GOT3 (cell line): Measurements from ENCODE around the gene SKP2.
"Not testable (repeated sequence)": the region's sequence is repeated elsewhere in the genome, so short reads cannot be mapped to it uniquely, and the experiment has no call there.

Source experiments
- DNase-seq: peaks from one replicate; lab custom pipeline; 2025; ENCODE audit warnings: mixed read lengths; lab: John Stamatoyannopoulos, UW

Gene SKP2

GRCh38 chr5:36156619-36157018 is 4.7 kb downstream of the SKP2 start:
- no peak for DNase-seq

GRCh38 chr5:36158144-36158543 is 6.2 kb downstream of the SKP2 start:
- DNase-seq: no peak

- no peak for DNase-seq
These were observed 8.7 kb downstream of the SKP2 start for GRCh38 chr5:36160617-36161016.

GRCh38 chr5:36161361-36161760 is 9.4 kb downstream of the SKP2 start:
- no peak for DNase-seq

- no peak for DNase-seq
These were observed 11.0 kb downstream of the SKP2 start for GRCh38 chr5:36162810-36163486.

GRCh38 chr5:36164461-36164860 is 12.6 kb downstream of the SKP2 start:
- no peak for DNase-seq

GRCh38 chr5:36168737-36169136 is 16.8 kb downstream of the SKP2 start:
- no peak for DNase-seq

GRCh38 chr5:36170832-36171424 is 19.0 kb downstream of the SKP2 start:
- no peak for DNase-seq

- no peak for DNase-seq
These were observed 20.7 kb downstream of the SKP2 start for GRCh38 chr5:36172599-36172998.

GRCh38 chr5:36173426-36173825 is 21.5 kb downstream of the SKP2 start:
- no peak for DNase-seq

GRCh38 chr5:36174119-36174518 is 22.2 kb downstream of the SKP2 start:
- no peak for DNase-seq

GRCh38 chr5:36175043-36175442 is 23.1 kb downstream of the SKP2 start:
- no peak for DNase-seq

- no peak for DNase-seq
These were observed 25.2 kb downstream of the SKP2 start for GRCh38 chr5:36177154-36177553.

- no peak for DNase-seq
These were observed 26.0 kb downstream of the SKP2 start for GRCh38 chr5:36177715-36178523.

- DNase-seq: no peak
These were observed 26.6 kb downstream of the SKP2 start for GRCh38 chr5:36178524-36178890.

GRCh38 chr5:36179950-36180349 is 28.0 kb downstream of the SKP2 start:
- DNase-seq: no peak

- no peak for DNase-seq
These were observed 28.8 kb downstream of the SKP2 start for GRCh38 chr5:36180556-36181350.

GRCh38 chr5:36181774-36182173 is 29.9 kb downstream of the SKP2 start:
- DNase-seq: no peak

GRCh38 chr5:36184408-36184807 is 32.5 kb downstream of the SKP2 start:
- DNase-seq: not testable (repeated sequence)

GRCh38 chr5:36193746-36194145 is 41.8 kb downstream of the SKP2 start:
- DNase-seq: no peak

- no peak for DNase-seq
These were observed 46.4 kb downstream of the SKP2 start for GRCh38 chr5:36198281-36198680.

GRCh38 chr5:36198783-36199182 is 46.9 kb downstream of the SKP2 start:
- not testable (repeated sequence) for DNase-seq
